Measurements from ENCODE around the gene SVIL. TPM values are rescaled to one million over a fixed set of nuclear protein-coding genes. Genes with fewer than 3 reads are reported as not detected.
"Not testable (repeated sequence)": the region's sequence is repeated elsewhere in the genome, so short reads cannot be mapped to it uniquely, and the experiment has no call there.

SVIL gene
- total RNA-seq, 4 donors from 2014 or later, result 585 to 1,262 (median 942) TPM

- Histone ChIP-seq H3K27me3 (no peaks in the 10 kb centered on the region), H3K36me3 (peaks cover 0 to 53% of the 10 kb centered on the region in 2 donors), H3K27ac (peak overlapping the region; percentile 17 to 75 (median 64)), H3K9me3 (no peaks in the 10 kb centered on the region), H3K4me3 (no peak overlapping the region), H3K4me1 (peaks cover 0 to 84% (median 4%) of the 10 kb centered on the region in 3 donors)
- TF ChIP-seq POLR2AphosphoS5 (IDR thresholded peaks at IDR 0.05), result peak; percentile 36
- no peak for TF ChIP-seq POLR2A (IDR thresholded peaks at IDR 0.05)
- peak; percentile 57 for ATAC-seq
- 36 to 46% methylated on average over 6 to 8 of the region's 8 CpGs for WGBS, 2 donors (ENCODE audit: low coverage in 1 of 2)
Measured at GRCh38 chr10:29555746-29556481, 78.9 kb downstream of the SVIL start.

GRCh38 chr10:29555091-29555745 lies 79.6 kb downstream of the SVIL start:
- Histone ChIP-seq H3K9me3 (no peaks in the 10 kb centered on the region), H3K36me3 (peaks cover 0 to 60% of the 10 kb centered on the region in 2 donors), H3K27me3 (no peaks in the 10 kb centered on the region), H3K27ac (peak overlapping the region; percentile 17 to 75 (median 64)), H3K4me1 (peaks cover 0 to 82% (median 4%) of the 10 kb centered on the region in 3 donors), H3K4me3 (no peak overlapping the region)
- TF ChIP-seq POLR2AphosphoS5 (IDR thresholded peaks at IDR 0.05) (no peak), EP300 (IDR thresholded peaks at IDR 0.05) (no peak), POLR2A (IDR thresholded peaks at IDR 0.05) (no peak), CTCF (IDR thresholded peaks at IDR 0.05) (no peak)
- WGBS, 2 donors (ENCODE audit: low coverage in 1 of 2), result 62 to 63% methylated on average over 6 of the region's 6 CpGs
- ATAC-seq, result no peak

- no peaks in the 10 kb centered on the region for H3K9me3 ChIP-seq
- peaks cover 0 to 80% (median 4%) of the 10 kb centered on the region in 3 donors for H3K4me1 ChIP-seq
- H3K27me3 ChIP-seq, result no peaks in the 10 kb centered on the region
- H3K27ac ChIP-seq, result peak overlapping the region in 2 of 4 donors; percentile 63 to 75
- no peak overlapping the region for H3K4me3 ChIP-seq
- no peak for TF ChIP-seq POLR2AphosphoS5 (IDR thresholded peaks at IDR 0.05)
- TF ChIP-seq CTCF (IDR thresholded peaks at IDR 0.05), result peak in 1 of 4 experiments; percentile 17
- no peak for TF ChIP-seq POLR2A (IDR thresholded peaks at IDR 0.05)
- ATAC-seq, result no peak
- WGBS, 2 donors (ENCODE audit: low coverage in 1 of 2), result 66 to 70% methylated on average over 2 to 8 of the region's 9 CpGs
- H3K36me3 ChIP-seq, result peaks cover 0 to 64% of the 10 kb centered on the region in 2 donors
Measured at GRCh38 chr10:29554660-29555059, 80.1 kb downstream of the SVIL start.

- H3K27ac ChIP-seq, result peak overlapping the region in 2 of 4 donors; percentile 63 to 75
- WGBS, 2 donors (ENCODE audit: low coverage in 1 of 2), result 40 to 58% methylated on average over 6 to 8 of the region's 13 CpGs
- no peak overlapping the region for H3K4me3 ChIP-seq
- H3K9me3 ChIP-seq, result no peaks in the 10 kb centered on the region
- H3K4me1 ChIP-seq, result peaks cover 0 to 72% (median 4%) of the 10 kb centered on the region in 3 donors
- TF ChIP-seq CTCF (IDR thresholded peaks at IDR 0.05), result no peak
- no peak for TF ChIP-seq EP300 (IDR thresholded peaks at IDR 0.05)
- no peak for TF ChIP-seq POLR2A (IDR thresholded peaks at IDR 0.05)
- TF ChIP-seq POLR2AphosphoS5 (IDR thresholded peaks at IDR 0.05), result no peak
- no peak for ATAC-seq
- H3K36me3 ChIP-seq, result peaks cover 0 to 57% of the 10 kb centered on the region in 2 donors
- no peaks in the 10 kb centered on the region for H3K27me3 ChIP-seq
Measured at GRCh38 chr10:29553544-29554250, 81.1 kb downstream of the SVIL start.

- Histone ChIP-seq H3K27ac (peak overlapping the region in 2 of 4 donors; percentile 17 to 63), H3K4me1 (peaks cover 0 to 72% (median 4%) of the 10 kb centered on the region in 3 donors), H3K36me3 (peaks cover 0 to 58% of the 10 kb centered on the region in 2 donors)
- not testable (repeated sequence) for H3K4me3 ChIP-seq, H3K27me3 ChIP-seq, H3K9me3 ChIP-seq, ATAC-seq
- 72 to 84% methylated on average over 6 to 8 of the region's 9 CpGs for WGBS, 2 donors (ENCODE audit: low coverage in 1 of 2)
Measured at GRCh38 chr10:29553116-29553515, 81.7 kb downstream of the SVIL start.

- not testable (repeated sequence) for ATAC-seq, H3K27me3 ChIP-seq, H3K9me3 ChIP-seq, H3K4me3 ChIP-seq, H3K27ac ChIP-seq
- Histone ChIP-seq H3K36me3 (peaks cover 0 to 51% of the 10 kb centered on the region in 2 donors), H3K4me1 (peaks cover 2 to 73% (median 3%) of the 10 kb centered on the region in 3 donors)
- no CpG with 5 or more reads among the region's 3 CpGs for WGBS, 2 donors (ENCODE audit: low coverage in 1 of 2)
Measured at GRCh38 chr10:29549493-29549892, 85.3 kb downstream of the SVIL start.
